ENCODE results near the gene GLRB. TPM values are rescaled to one million over a fixed set of nuclear protein-coding genes. Genes with fewer than 3 reads are reported as not detected.

Gene GLRB
- total RNA-seq, 1 experiment from 2014 or later: 1.8 TPM

DNA sequence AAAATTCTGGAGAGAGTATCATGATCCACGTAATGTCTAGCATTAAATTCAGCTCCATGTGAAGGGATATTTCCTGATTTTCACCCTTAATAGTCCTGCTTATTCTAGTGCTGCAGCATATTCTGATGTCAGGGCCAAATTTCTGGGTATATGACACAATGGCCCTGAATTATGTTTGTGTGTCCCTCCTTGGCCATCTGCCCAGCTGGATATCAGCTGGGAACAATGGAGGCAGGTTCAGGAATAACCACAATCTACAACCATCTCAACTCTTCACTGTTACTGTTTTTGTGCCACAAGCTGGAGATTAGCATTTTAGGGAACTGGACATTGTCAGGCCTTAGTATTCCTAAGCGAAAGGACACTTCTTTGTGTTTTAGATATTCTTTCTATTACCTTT, 3.5 kb downstream of the GLRB start:
- intact Hi-C loops (cut with micrococcal nuclease; ENCODE audit: unreplicated experiment) (no loop called here), in situ Hi-C loops (cut with HindIII; ENCODE audit: low pct_unique_long_range_greater_than_20kb, low sequenced_read_pairs) (no loop called here)
- DNase-seq (ENCODE audit: low read depth, low spot score): no peak
- TF ChIP-seq, protein P1, sequence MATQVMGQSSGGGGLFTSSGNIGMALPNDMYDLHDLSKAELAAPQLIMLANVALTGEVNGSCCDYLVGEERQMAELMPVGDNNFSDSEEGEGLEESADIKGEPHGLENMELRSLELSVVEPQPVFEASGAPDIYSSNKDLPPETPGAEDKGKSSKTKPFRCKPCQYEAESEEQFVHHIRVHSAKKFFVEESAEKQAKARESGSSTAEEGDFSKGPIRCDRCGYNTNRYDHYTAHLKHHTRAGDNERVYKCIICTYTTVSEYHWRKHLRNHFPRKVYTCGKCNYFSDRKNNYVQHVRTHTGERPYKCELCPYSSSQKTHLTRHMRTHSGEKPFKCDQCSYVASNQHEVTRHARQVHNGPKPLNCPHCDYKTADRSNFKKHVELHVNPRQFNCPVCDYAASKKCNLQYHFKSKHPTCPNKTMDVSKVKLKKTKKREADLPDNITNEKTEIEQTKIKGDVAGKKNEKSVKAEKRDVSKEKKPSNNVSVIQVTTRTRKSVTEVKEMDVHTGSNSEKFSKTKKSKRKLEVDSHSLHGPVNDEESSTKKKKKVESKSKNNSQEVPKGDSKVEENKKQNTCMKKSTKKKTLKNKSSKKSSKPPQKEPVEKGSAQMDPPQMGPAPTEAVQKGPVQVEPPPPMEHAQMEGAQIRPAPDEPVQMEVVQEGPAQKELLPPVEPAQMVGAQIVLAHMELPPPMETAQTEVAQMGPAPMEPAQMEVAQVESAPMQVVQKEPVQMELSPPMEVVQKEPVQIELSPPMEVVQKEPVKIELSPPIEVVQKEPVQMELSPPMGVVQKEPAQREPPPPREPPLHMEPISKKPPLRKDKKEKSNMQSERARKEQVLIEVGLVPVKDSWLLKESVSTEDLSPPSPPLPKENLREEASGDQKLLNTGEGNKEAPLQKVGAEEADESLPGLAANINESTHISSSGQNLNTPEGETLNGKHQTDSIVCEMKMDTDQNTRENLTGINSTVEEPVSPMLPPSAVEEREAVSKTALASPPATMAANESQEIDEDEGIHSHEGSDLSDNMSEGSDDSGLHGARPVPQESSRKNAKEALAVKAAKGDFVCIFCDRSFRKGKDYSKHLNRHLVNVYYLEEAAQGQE (IDR thresholded peaks at IDR 0.05; ENCODE audit: insufficient read depth in 1 of 2, low read depth in 2 of 2, low read length in 1 of 2): no peak
- TF ChIP-seq SIN3A (IDR thresholded peaks at IDR 0.05; ENCODE audit: borderline replicate concordance, insufficient read depth, low read depth, low read length): no peak
- TF ChIP-seq, protein P2, sequence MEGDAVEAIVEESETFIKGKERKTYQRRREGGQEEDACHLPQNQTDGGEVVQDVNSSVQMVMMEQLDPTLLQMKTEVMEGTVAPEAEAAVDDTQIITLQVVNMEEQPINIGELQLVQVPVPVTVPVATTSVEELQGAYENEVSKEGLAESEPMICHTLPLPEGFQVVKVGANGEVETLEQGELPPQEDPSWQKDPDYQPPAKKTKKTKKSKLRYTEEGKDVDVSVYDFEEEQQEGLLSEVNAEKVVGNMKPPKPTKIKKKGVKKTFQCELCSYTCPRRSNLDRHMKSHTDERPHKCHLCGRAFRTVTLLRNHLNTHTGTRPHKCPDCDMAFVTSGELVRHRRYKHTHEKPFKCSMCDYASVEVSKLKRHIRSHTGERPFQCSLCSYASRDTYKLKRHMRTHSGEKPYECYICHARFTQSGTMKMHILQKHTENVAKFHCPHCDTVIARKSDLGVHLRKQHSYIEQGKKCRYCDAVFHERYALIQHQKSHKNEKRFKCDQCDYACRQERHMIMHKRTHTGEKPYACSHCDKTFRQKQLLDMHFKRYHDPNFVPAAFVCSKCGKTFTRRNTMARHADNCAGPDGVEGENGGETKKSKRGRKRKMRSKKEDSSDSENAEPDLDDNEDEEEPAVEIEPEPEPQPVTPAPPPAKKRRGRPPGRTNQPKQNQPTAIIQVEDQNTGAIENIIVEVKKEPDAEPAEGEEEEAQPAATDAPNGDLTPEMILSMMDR (IDR thresholded peaks at IDR 0.05): no peak
- no peak for TF ChIP-seq TCF7L2 (IDR thresholded peaks at IDR 0.05; ENCODE audit: low read depth, low read length)
- TF ChIP-seq POLR2AphosphoS5 (IDR thresholded peaks at IDR 0.05; ENCODE audit: low read depth, low read length): no peak
- Histone ChIP-seq H3K27me3 (ENCODE audit: control insufficient read depth, insufficient read depth, low read length) (no peaks in the 10 kb centered on the region; the same call in 1 of the 2 replicates), H3K27ac (ENCODE audit: low read length) (no peak overlapping the region), H3K4me1 (ENCODE audit: control insufficient read depth, insufficient read depth, low read length) (no peaks in the 10 kb centered on the region), H3K36me3 (ENCODE audit: control insufficient read depth, insufficient read depth, low read length) (no peaks in the 10 kb centered on the region), H3K9me3 (ENCODE audit: control insufficient read depth, insufficient read depth, low read depth, low read length) (no peaks in the 10 kb centered on the region), H3K4me3 (ENCODE audit: low read depth in 2 of 2, low read length in 2 of 2) (no peak overlapping the region)
- ATAC-seq: no peak
- ChIA-PET CTCF (no interaction called here), POLR2A (no interaction called here)
- no TSS peak for BruUV-seq (replicated peaks)

DNA sequence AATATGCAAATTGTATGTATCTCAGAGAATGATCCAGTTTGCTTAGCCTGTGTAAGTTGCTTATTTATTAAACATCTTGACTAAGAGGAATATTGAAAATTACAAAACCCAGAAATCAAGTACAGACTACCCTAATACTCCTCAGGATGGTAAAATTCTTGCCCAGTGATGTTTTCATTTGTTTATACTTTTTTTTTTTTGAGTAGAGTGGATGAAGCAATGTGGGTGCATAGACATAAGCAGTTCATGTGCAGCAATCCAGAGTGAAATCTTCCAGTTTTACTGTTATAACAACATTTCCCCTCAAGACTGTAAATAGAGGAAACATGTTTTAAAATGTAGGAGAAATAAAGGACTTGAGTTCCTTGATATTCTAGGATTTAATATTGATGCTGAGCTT, 4.7 kb downstream of the GLRB start:
- DNase-seq (ENCODE audit: low read depth, low spot score) (no peak), ATAC-seq (no peak)
- intact Hi-C loops (cut with micrococcal nuclease; ENCODE audit: unreplicated experiment): no loop called here
- no peaks in the 10 kb centered on the region for H3K9me3 ChIP-seq (ENCODE audit: control insufficient read depth, insufficient read depth, low read depth, low read length)
- no peak for TF ChIP-seq POLR2AphosphoS5 (IDR thresholded peaks at IDR 0.05; ENCODE audit: low read depth, low read length)
- TF ChIP-seq, protein P2 (IDR thresholded peaks at IDR 0.05): no peak
- no peak for TF ChIP-seq SIN3A (IDR thresholded peaks at IDR 0.05; ENCODE audit: borderline replicate concordance, insufficient read depth, low read depth, low read length)
- TF ChIP-seq TCF7L2 (IDR thresholded peaks at IDR 0.05; ENCODE audit: low read depth, low read length): no peak
- TF ChIP-seq, protein P1 (IDR thresholded peaks at IDR 0.05; ENCODE audit: insufficient read depth in 1 of 2, low read depth in 2 of 2, low read length in 1 of 2): no peak
- POLR2A ChIA-PET: no interaction called here
- CTCF ChIA-PET: no interaction called here
- H3K4me1 ChIP-seq (ENCODE audit: control insufficient read depth, insufficient read depth, low read length): no peaks in the 10 kb centered on the region
- no peak overlapping the region for H3K4me3 ChIP-seq (ENCODE audit: low read depth in 2 of 2, low read length in 2 of 2)
- H3K27me3 ChIP-seq (ENCODE audit: control insufficient read depth, insufficient read depth, low read length): no peaks in the 10 kb centered on the region; the same call in 1 of the 2 replicates
- no TSS peak for BruUV-seq (replicated peaks)
- H3K27ac ChIP-seq (ENCODE audit: low read length): no peak overlapping the region
- no peaks in the 10 kb centered on the region for H3K36me3 ChIP-seq (ENCODE audit: control insufficient read depth, insufficient read depth, low read length)
- in situ Hi-C loops (cut with HindIII; ENCODE audit: low pct_unique_long_range_greater_than_20kb, low sequenced_read_pairs): no loop called here
